ENCODE results near the gene RHOJ.
A peak's percentile ranks its signal among the peaks of the same experiment; 100 is the strongest.

RHOJ gene

DNA sequence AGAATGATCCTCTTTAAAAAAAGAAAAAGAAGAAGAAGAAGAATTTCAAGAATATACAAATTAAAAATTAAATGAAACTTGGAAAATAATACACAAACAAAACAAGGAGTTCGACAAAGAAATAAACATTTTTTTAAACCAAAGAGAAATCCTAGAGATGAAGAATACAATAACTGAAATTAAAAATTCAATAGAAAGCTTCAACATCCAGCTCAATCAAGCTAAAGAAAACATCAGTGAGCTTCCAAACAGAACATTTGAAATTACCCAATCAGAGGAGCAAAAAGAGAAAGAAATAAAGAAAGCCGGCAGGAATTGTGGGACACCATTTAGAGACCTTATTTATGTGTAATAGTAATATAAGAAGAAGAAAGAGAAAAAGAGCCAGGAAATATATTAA is 37.2 kb upstream of the RHOJ start:
- H3K36me3 ChIP-seq = no peaks in the 10 kb centered on the region
- H3K27ac ChIP-seq = no peak overlapping the region
- H3K4me3 ChIP-seq (ENCODE audit: low read depth, low read length) = no peak overlapping the region
- H3K9me3 ChIP-seq (ENCODE audit: severe bottlenecking) = peaks cover 5% of the 10 kb centered on the region
- TF ChIP-seq, protein P1, sequence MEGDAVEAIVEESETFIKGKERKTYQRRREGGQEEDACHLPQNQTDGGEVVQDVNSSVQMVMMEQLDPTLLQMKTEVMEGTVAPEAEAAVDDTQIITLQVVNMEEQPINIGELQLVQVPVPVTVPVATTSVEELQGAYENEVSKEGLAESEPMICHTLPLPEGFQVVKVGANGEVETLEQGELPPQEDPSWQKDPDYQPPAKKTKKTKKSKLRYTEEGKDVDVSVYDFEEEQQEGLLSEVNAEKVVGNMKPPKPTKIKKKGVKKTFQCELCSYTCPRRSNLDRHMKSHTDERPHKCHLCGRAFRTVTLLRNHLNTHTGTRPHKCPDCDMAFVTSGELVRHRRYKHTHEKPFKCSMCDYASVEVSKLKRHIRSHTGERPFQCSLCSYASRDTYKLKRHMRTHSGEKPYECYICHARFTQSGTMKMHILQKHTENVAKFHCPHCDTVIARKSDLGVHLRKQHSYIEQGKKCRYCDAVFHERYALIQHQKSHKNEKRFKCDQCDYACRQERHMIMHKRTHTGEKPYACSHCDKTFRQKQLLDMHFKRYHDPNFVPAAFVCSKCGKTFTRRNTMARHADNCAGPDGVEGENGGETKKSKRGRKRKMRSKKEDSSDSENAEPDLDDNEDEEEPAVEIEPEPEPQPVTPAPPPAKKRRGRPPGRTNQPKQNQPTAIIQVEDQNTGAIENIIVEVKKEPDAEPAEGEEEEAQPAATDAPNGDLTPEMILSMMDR (IDR thresholded peaks at IDR 0.05; ENCODE audit: low read depth, low read length) = no peak
- DNase-seq = no peak
- no peaks in the 10 kb centered on the region for H3K27me3 ChIP-seq (ENCODE audit: insufficient read depth, low read depth, severe bottlenecking)

DNA sequence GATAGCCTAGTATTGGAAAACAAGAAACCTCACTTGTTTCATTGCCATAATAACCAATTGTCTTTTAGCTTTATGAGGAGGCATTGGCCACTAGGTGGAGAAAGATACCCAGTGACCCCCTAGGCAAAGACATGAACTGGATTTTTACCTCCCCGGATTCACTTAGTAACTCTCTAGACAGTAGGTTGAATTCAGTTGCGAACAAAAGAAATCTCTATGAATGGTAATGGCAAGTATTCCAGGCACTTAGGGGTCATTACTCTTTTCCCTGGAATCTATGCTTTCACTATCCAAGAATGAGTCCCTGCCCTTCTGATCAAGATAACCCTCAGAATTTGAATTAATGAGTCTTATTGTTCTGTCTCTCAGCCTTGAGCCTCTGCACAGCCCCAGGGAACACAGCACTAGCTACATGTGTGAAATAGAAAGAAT is 29.5 kb upstream of the RHOJ start:
- Histone ChIP-seq H3K36me3 (no peaks in the 10 kb centered on the region), H3K27ac (no peak overlapping the region)

DNA sequence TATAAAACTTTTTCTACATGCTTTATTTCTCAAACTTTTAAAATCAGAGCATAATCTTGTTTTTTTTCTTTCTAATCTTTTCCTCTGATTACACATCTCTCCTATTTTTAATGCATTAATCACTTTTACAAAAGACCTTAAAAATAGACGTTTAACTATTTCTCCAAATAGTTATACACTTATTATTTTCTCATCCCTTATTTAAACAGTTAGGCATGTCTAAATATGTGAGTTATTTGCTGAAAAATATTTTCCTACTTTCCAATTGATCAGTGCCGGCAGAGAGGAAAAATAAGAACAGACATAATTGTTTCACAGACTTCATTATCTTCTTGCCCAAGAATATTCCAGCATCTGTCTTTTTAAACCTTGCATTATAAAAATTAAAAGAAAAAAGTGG is 28.7 kb upstream of the RHOJ start:
- Histone ChIP-seq H3K9me3 (ENCODE audit: severe bottlenecking) (no peaks in the 10 kb centered on the region), H3K27me3 (ENCODE audit: insufficient read depth, low read depth, severe bottlenecking) (no peaks in the 10 kb centered on the region)

More for the DNA sequence above, 29.5 kb upstream of the RHOJ start:
- no peak overlapping the region for H3K4me3 ChIP-seq (ENCODE audit: low read depth, low read length)
- TF ChIP-seq, protein P1 (IDR thresholded peaks at IDR 0.05; ENCODE audit: low read depth, low read length) = peak; percentile 61
- no peaks in the 10 kb centered on the region for H3K9me3 ChIP-seq (ENCODE audit: severe bottlenecking)
- H3K27me3 ChIP-seq (ENCODE audit: insufficient read depth, low read depth, severe bottlenecking) = no peaks in the 10 kb centered on the region
- peak; percentile 23 for DNase-seq

DNA sequence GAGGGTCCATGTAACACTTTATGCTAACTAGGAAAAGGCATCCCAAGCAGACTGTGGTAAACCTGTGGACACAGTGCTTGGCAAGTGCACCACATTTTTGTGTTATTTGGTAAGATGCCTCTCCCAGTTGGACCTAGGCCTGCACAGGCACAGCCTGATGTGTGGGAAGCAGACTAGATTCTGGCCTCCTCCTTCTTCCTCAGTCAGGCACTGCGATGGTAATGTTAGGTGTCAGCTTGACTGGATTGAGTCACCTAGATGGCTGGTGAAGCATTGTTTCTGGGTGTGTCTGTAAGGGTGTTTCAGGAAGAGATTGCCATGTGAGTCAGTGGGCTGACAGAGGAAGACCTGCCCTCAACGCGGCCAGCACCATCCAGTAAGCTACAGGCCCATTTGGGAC is 25.3 kb upstream of the RHOJ start:
- Histone ChIP-seq H3K36me3 (no peaks in the 10 kb centered on the region), H3K27ac (no peak overlapping the region), H3K4me3 (ENCODE audit: low read depth, low read length) (no peak overlapping the region), H3K27me3 (ENCODE audit: insufficient read depth, low read depth, severe bottlenecking) (no peaks in the 10 kb centered on the region), H3K9me3 (ENCODE audit: severe bottlenecking) (no peaks in the 10 kb centered on the region)
- DNase-seq = no peak
- TF ChIP-seq, protein P1 (IDR thresholded peaks at IDR 0.05; ENCODE audit: low read depth, low read length) = no peak

More for the DNA sequence above, 28.7 kb upstream of the RHOJ start:
- no peak for DNase-seq
- TF ChIP-seq, protein P1 (IDR thresholded peaks at IDR 0.05; ENCODE audit: low read depth, low read length) = no peak
- no peak overlapping the region for H3K27ac ChIP-seq
- H3K4me3 ChIP-seq (ENCODE audit: low read depth, low read length) = no peak overlapping the region
- H3K36me3 ChIP-seq = no peaks in the 10 kb centered on the region

DNA sequence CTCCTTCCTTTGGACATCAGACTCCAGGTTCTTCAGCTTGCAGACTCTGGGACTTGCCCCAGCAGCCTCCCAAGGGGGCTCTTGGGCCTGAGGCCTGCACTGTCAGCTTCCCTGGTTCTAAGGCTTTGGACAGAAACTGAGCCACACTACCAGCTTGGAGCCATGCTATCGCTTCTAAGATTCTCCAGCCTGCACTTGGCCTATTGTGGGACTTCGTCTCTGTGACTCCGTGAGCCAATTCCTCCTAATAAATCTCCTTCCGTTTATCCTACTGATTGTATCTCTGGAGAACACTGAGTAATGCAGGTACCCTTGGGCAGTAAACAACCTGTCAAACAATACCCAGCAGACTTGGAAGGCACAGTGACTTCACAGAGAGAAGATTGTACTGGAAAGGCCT is 24.9 kb upstream of the RHOJ start:
- no peaks in the 10 kb centered on the region for H3K36me3 ChIP-seq
- no peaks in the 10 kb centered on the region for H3K27me3 ChIP-seq (ENCODE audit: insufficient read depth, low read depth, severe bottlenecking)
- no peak overlapping the region for H3K4me3 ChIP-seq (ENCODE audit: low read depth, low read length)
- TF ChIP-seq, protein P1 (IDR thresholded peaks at IDR 0.05; ENCODE audit: low read depth, low read length) = no peak
- no peak for DNase-seq
- H3K9me3 ChIP-seq (ENCODE audit: severe bottlenecking) = no peaks in the 10 kb centered on the region
- no peak overlapping the region for H3K27ac ChIP-seq

DNA sequence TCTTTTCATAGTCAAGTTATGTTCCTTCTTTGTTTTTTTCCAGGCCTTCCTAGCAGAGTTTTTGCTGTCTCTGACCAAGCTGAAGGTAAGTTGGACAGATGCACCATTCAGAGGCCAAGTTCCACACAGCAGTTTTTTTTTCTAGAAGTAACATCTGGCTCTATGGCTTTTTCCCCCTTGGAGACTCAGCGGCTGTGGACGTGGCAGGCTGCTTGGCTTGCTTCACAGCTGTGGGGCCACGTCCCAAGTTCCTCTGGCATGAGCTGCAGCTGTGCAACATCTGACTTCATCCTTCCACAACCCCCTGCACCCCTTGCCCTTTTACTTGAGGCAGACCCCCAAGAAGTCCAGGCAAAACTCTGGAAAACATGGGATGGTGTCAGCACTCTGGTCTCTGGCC is 24.2 kb upstream of the RHOJ start:
- Histone ChIP-seq H3K27ac (no peak overlapping the region), H3K4me3 (ENCODE audit: low read depth, low read length) (no peak overlapping the region), H3K36me3 (no peaks in the 10 kb centered on the region), H3K9me3 (ENCODE audit: severe bottlenecking) (no peaks in the 10 kb centered on the region), H3K27me3 (ENCODE audit: insufficient read depth, low read depth, severe bottlenecking) (no peaks in the 10 kb centered on the region)
- TF ChIP-seq, protein P1 (IDR thresholded peaks at IDR 0.05; ENCODE audit: low read depth, low read length) = no peak
- DNase-seq = no peak

Measured in WERI-Rb-1 (cell line).